ENCODE measurements around the gene NFATC2. TPM values are rescaled to one million over a fixed set of nuclear protein-coding genes. Genes with fewer than 3 reads are reported as not detected.

The NFATC2 gene
- total RNA-seq, 1 experiment from 2014 or later, result 0.61 TPM

- Histone ChIP-seq H2BK20ac (ENCODE audit: low read depth, low read length, poor library complexity, severe bottlenecking) (no peak overlapping the region), H3K79me2 (ENCODE audit: insufficient read depth, low read length) (no peaks in the 10 kb centered on the region), H2BK5ac (ENCODE audit: insufficient read length, low read length) (no peak overlapping the region), H3K23ac (ENCODE audit: insufficient read length, low read depth, low read length) (no peak overlapping the region), H2BK15ac (ENCODE audit: low read depth, low read length) (no peak overlapping the region), H3K23me2 (ENCODE audit: insufficient read length, low read depth, low read length, poor library complexity, severe bottlenecking) (no peaks in the 10 kb centered on the region), H3K14ac (ENCODE audit: insufficient read depth, low read length) (no peak overlapping the region), H3K27ac (ENCODE audit: insufficient read length, low read depth, low read length) (no peak overlapping the region), H2BK120ac (ENCODE audit: low read depth, low read length, poor library complexity, severe bottlenecking) (no peak overlapping the region), H3K4ac (ENCODE audit: low read depth, low read length) (no peak overlapping the region), H3K27me3 (ENCODE audit: insufficient read depth, low read length) (no peaks in the 10 kb centered on the region), H3K4me1 (ENCODE audit: insufficient read depth, low read length) (no peaks in the 10 kb centered on the region), H4K5ac (ENCODE audit: insufficient read length, low read depth, low read length) (no peak overlapping the region), H3K18ac (ENCODE audit: insufficient read length, low read depth, low read length) (no peak overlapping the region), H4K8ac (replicated peaks; ENCODE audit: insufficient read length, low read depth, low read length) (no peak overlapping the region), H3T11ph (ENCODE audit: low read length) (no peak overlapping the region), H4K20me1 (ENCODE audit: control insufficient read depth, insufficient read depth, insufficient read length) (no peaks in the 10 kb centered on the region), H4K91ac (ENCODE audit: insufficient read length, low read depth, low read length) (no peak overlapping the region), H2BK12ac (ENCODE audit: insufficient read length, low read depth, low read length) (no peak overlapping the region), H3K9me3 (ENCODE audit: control insufficient read depth, low read depth, low read length) (no peaks in the 10 kb centered on the region), H2AK5ac (ENCODE audit: insufficient read length, low read length) (no peak overlapping the region), H3K4me2 (ENCODE audit: insufficient read depth, insufficient read length, low read length) (no peak overlapping the region), H3K9ac (ENCODE audit: extremely low read depth, insufficient read length, low read length) (no peak overlapping the region), H2AFZ (ENCODE audit: low read length) (no peak overlapping the region), H3K56ac (ENCODE audit: insufficient read length, low read depth, low read length) (no peak overlapping the region), H3K79me1 (ENCODE audit: insufficient read depth, low read depth, low read length, poor library complexity, severe bottlenecking) (no peaks in the 10 kb centered on the region)
- Mint-ChIP-seq H3K4me3 (no peak overlapping the region), H3K4me1 (no peaks in the 10 kb centered on the region; a peak in 1 of 4 replicates), H3K27me3 (ENCODE audit: low read depth) (peaks cover 2% of the 10 kb centered on the region; the same call in 1 of the 2 replicates), H3K27ac (no peak overlapping the region), H3K36me3 (ENCODE audit: insufficient read depth in 1 of 3, low read depth in 3 of 3) (no peaks in the 10 kb centered on the region; a peak in 1 of 7 replicates), H3K9me3 (no peaks in the 10 kb centered on the region)
- DNase-seq, result no peak
- no CpG with 5 or more reads among the region's 3 CpGs for WGBS (ENCODE audit: extremely low coverage, insufficient read length, low lambda C conversion rate)
- no peak for TF ChIP-seq CTCF (conservative IDR thresholded peaks at IDR 0.05)
Observed at GRCh38 chr20:51588762-51589161, 46.2 kb upstream of the NFATC2 start.
